Caki2 (cell line): ENCODE measurements around the gene OR12D3. TPM values are rescaled to one million over a fixed set of nuclear protein-coding genes. Genes with fewer than 3 reads are reported as not detected.

ENCODE experiments used
- total RNA-seq: library from RNA; depleted of rRNA; stranded (reverse); fragments of >200 nt; shearing (Covaris generic); gene quantifications from 2 replicates; pipeline ENCODE4 v1.2.3, GENCODE V29; 2014; ENCODE audit warnings: low replicate concordance; rRNA removed

Gene OR12D3
- total RNA-seq, 1 experiment from 2014 or later: not detected

Other genes starting within 250 kb of the OR12D3 start
- not detected in 2 replicates for gene OR2J2, start 204.4 kb downstream of the OR12D3 start, total RNA-seq
- not detected in 2 replicates for gene OR14J1, start 73.6 kb downstream of the OR12D3 start, total RNA-seq
- not detected in 2 replicates for gene OR5V1, start 6.4 kb downstream of the OR12D3 start, total RNA-seq
- not detected in 2 replicates for gene OR12D2, start 20.3 kb upstream of the OR12D3 start, total RNA-seq
- not detected in 2 replicates for gene OR12D1, start 39.6 kb upstream of the OR12D3 start, total RNA-seq
- gene OR10C1, start 64.0 kb upstream of the OR12D3 start, total RNA-seq: not detected in 2 replicates
- gene OR11A1, start 81.8 kb upstream of the OR12D3 start, total RNA-seq: not detected in 2 replicates
- not detected in 2 replicates for gene OR2H1, start 81.9 kb upstream of the OR12D3 start, total RNA-seq
- gene MAS1L, start 112.7 kb upstream of the OR12D3 start, total RNA-seq: not detected in 2 replicates
- gene UBD, start 184.4 kb upstream of the OR12D3 start, total RNA-seq: 5.1 and 6.2 TPM in 2 replicates
- not detected in 2 replicates for gene OR2H2, start 209.8 kb upstream of the OR12D3 start, total RNA-seq